ENCODE results near the gene NCOA1. TPM values are rescaled to one million over a fixed set of nuclear protein-coding genes. Genes with fewer than 3 reads are reported as not detected.

Gene NCOA1
- total RNA-seq, 1 donor from 2014 or later: 48.4 TPM

GRCh38 chr2:24571828-24572442, 80.9 kb downstream of the NCOA1 start:
- H3K27me3 ChIP-seq: no peaks in the 10 kb centered on the region
- no peak overlapping the region for H3K27ac ChIP-seq
- H3K9me3 ChIP-seq: no peaks in the 10 kb centered on the region
- no peak for DNase-seq (ENCODE audit: extremely low spot score in 2 of 2)
- TF ChIP-seq POLR2AphosphoS5 (IDR thresholded peaks at IDR 0.05; ENCODE audit: insufficient read depth in 1 of 2, low read depth in 1 of 2): no peak
- no peak for TF ChIP-seq CTCF (IDR thresholded peaks at IDR 0.05)
- no peak for TF ChIP-seq POLR2A (IDR thresholded peaks at IDR 0.05)
- intact Hi-C loops (cut with DNase I): no loop called here
- H3K4me1 ChIP-seq: peaks cover 17% of the 10 kb centered on the region
- peaks cover 0 to under 1% of the 10 kb centered on the region in 2 donors for H3K36me3 ChIP-seq
- no peak overlapping the region for H3K4me3 ChIP-seq

GRCh38 chr2:24576146-24576545, 85.1 kb downstream of the NCOA1 start:
- intact Hi-C loops (cut with DNase I): no loop called here
- no peaks in the 10 kb centered on the region for H3K27me3 ChIP-seq
- H3K4me1 ChIP-seq: peaks cover 28% of the 10 kb centered on the region
- H3K9me3 ChIP-seq: no peaks in the 10 kb centered on the region
- DNase-seq (ENCODE audit: extremely low spot score in 2 of 2): no peak
- no peaks in the 10 kb centered on the region for H3K36me3 ChIP-seq
- no peak overlapping the region for H3K27ac ChIP-seq
- TF ChIP-seq POLR2A (IDR thresholded peaks at IDR 0.05): no peak
- no peak for TF ChIP-seq CTCF (IDR thresholded peaks at IDR 0.05)
- TF ChIP-seq POLR2AphosphoS5 (IDR thresholded peaks at IDR 0.05; ENCODE audit: insufficient read depth in 1 of 2, low read depth in 1 of 2): no peak
- H3K4me3 ChIP-seq: no peak overlapping the region

GRCh38 chr2:24576617-24577016, 85.6 kb downstream of the NCOA1 start:
- Histone ChIP-seq H3K4me3 (no peak overlapping the region), H3K4me1 (peaks cover 28% of the 10 kb centered on the region), H3K36me3 (no peaks in the 10 kb centered on the region), H3K9me3 (no peaks in the 10 kb centered on the region), H3K27me3 (no peaks in the 10 kb centered on the region), H3K27ac (no peak overlapping the region)
- intact Hi-C loops (cut with DNase I): no loop called here
- TF ChIP-seq POLR2A (IDR thresholded peaks at IDR 0.05) (no peak), POLR2AphosphoS5 (IDR thresholded peaks at IDR 0.05; ENCODE audit: insufficient read depth in 1 of 2, low read depth in 1 of 2) (no peak), CTCF (IDR thresholded peaks at IDR 0.05) (no peak)
- DNase-seq (ENCODE audit: extremely low spot score in 2 of 2): no peak

DNA sequence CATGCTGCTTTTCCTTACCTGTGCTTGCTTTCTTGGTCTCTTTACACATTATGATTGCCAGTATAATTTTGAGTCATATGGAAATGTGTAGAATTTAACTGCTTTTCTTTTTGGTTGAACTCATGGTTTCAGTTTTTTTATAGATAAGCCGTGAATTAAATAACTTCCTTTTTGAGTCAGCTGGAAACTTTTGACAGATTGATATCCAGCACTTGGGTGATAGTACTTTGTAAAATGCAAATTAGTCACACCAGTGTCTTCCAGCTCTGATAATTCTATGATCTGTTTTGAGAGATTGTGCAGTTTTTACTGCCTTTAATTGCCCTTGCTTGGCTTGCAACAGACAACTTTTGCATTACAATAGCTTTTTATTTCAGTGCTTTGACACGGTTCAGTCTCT, 86.4 kb downstream of the NCOA1 start:
- no peak for DNase-seq (ENCODE audit: extremely low spot score in 2 of 2)
- Histone ChIP-seq H3K4me1 (peaks cover 28% of the 10 kb centered on the region), H3K36me3 (no peaks in the 10 kb centered on the region), H3K27ac (no peak overlapping the region), H3K27me3 (no peaks in the 10 kb centered on the region), H3K4me3 (no peak overlapping the region), H3K9me3 (no peaks in the 10 kb centered on the region)
- intact Hi-C loops (cut with DNase I): no loop called here
- TF ChIP-seq POLR2A (IDR thresholded peaks at IDR 0.05): no peak
- TF ChIP-seq CTCF (IDR thresholded peaks at IDR 0.05): no peak
- no peak for TF ChIP-seq POLR2AphosphoS5 (IDR thresholded peaks at IDR 0.05; ENCODE audit: insufficient read depth in 1 of 2, low read depth in 1 of 2)

DNA sequence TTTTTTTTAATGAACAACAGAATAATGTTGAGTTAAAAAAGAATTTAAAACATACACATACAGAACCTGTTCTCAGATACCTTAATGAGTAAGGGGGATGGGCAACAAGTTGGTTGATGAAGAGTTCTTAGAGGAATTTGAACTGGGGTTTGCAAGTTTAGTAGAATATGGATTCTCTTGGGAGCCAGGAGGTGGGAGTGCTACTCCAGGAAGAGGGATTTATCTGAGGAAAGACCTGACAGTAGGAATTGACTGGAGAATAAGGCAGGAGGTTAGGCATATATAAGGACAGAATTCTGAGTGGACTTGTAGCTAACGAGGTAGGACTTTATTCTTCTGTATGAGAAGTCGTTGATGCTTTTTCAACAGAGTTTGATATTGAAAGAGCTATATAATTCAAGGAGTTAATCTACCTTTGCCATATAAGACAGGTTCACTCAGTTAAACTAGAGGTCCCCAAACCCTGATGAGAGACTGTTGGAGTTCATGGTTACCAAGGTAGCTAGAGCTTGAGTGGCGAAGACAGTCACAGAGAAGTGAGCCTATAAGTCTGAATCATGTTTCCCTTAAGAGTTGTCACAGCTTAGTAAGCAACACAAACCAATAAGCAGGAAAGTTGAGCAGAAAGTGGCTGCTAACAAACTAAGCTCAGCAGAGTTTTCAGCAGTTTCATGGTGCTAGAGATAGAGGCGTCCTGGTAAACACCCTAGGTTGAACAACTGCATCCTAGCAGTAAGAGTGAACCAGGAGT, 88.2 kb downstream of the NCOA1 start:
- TF ChIP-seq CTCF (IDR thresholded peaks at IDR 0.05): no peak
- no peak for TF ChIP-seq POLR2A (IDR thresholded peaks at IDR 0.05)
- no peak for TF ChIP-seq POLR2AphosphoS5 (IDR thresholded peaks at IDR 0.05; ENCODE audit: insufficient read depth in 1 of 2, low read depth in 1 of 2)
- no peak for DNase-seq (ENCODE audit: extremely low spot score in 2 of 2)
- H3K36me3 ChIP-seq: no peaks in the 10 kb centered on the region
- H3K27ac ChIP-seq: no peak overlapping the region
- H3K27me3 ChIP-seq: no peaks in the 10 kb centered on the region
- H3K4me3 ChIP-seq: no peak overlapping the region
- H3K4me1 ChIP-seq: peaks cover 28% of the 10 kb centered on the region
- intact Hi-C loops (cut with DNase I): no loop called here
- H3K9me3 ChIP-seq: no peaks in the 10 kb centered on the region

Data from vagina (tissue), 2 donors.